Hematopoietic multipotent progenitor cell treated with erythropoietin and hydrocortisone succinate and interleukin-3 and kit ligand, for 17 days (in vitro differentiated cells): ENCODE data around the gene TRAK1.
"Not testable (repeated sequence)": the region's sequence is repeated elsewhere in the genome, so short reads cannot be mapped to it uniquely, and the experiment has no call there.

ENCODE experiments used
- DNase-seq: peaks from one replicate; pipeline ENCODE4 v3.0.0-alpha.2; 2015; ENCODE audit warnings: low spot score

The TRAK1 gene

DNA sequence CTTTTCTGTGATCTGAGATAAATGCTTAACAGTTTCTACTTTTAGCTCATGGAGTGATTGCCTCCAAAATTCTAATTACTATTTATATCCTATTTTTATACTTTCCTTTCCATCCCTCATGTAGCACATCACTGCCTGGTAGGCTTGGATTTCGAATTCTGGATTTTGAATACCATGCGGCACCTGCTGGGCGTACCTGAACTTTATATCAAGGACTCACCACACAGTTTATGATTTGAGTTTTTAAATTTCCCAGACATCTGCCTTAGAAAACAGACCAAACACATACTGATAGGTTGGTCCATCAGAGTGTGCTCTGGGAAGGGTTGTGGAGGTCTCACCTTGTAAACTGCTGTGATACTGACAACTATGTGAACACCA is 6.4 kb downstream of the TRAK1 start:
- no peak for DNase-seq

- no peak for DNase-seq
These were observed 7.0 kb downstream of the TRAK1 start for GRCh38 chr3:42098171-42098570.

DNA sequence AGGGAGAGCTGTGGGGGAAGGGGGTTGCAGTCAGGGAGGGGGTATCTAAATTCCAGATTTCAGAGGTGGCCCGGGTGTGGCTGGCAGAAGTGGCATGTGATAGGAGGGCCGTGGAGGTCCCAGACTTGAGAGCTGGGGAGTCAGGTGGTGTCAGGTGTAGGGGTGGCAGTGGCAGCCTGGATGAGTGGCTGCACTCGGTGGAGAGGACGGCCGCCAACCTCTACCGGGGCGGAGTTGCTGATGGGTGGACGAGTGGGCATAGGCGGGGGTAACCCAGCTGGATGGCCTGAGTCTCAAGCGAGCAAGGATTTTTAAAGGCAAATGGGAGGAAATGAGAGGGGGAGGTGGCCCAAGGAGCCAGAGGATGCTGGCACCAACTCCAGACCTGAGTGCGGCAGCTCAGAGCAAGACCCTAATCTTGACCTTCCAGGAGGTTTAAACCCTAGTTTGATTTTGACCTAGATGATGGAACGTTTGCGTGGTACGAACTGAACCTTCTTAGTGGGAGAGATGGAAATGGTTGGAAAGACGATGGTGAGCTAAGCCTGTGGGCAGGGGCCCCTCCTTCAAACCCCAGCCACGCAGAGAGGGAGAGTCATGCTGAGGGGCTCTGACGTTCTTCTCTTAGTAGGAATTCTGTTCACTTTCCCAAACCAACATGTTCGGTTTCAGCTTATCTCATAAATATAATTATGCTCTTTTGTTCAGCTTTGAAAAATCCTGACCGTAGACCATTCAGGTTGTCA is 8.0 kb downstream of the TRAK1 start:
- no peak for DNase-seq

DNA sequence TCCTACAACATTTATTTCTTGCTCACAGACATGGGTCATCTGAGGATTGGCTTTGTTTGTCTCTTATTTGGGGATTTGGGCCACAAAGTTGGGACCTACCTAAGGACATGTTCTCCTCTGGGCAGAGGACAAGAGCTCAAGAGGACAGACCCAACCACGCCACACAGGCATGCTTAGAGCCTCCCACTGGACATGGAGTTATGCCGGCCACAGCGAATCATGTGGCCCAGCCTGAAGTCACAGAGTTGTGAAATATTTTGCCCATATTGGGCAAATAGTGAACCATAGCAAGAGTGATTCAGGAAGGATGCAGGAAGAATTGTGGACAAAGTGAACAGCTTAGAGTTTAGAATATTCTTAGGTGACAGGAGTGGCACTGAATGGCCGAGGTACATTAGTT is 9.9 kb downstream of the TRAK1 start:
- no peak for DNase-seq

DNA sequence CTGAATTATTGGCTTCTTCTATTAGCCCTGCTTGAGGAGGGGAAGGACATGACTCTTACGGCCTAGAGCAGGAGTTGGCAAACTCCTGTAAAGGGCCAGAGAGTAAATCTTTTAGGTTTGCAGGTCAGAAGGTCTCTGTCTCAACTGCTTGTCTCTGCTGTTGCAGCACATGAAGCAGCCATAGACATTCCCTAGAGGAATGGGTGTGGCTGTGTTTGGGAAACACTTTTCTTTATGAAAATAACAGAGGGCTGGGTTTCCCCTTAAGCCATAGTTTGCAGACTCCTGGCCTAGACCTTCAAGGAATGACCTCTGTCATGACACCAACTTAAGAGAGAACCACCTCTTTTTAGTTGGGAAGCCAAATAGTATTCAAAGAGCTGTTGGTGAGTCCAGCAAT is 10.3 kb downstream of the TRAK1 start:
- DNase-seq, result no peak

- no peak for DNase-seq
These were observed 11.4 kb downstream of the TRAK1 start for GRCh38 chr3:42102571-42102970.

DNA sequence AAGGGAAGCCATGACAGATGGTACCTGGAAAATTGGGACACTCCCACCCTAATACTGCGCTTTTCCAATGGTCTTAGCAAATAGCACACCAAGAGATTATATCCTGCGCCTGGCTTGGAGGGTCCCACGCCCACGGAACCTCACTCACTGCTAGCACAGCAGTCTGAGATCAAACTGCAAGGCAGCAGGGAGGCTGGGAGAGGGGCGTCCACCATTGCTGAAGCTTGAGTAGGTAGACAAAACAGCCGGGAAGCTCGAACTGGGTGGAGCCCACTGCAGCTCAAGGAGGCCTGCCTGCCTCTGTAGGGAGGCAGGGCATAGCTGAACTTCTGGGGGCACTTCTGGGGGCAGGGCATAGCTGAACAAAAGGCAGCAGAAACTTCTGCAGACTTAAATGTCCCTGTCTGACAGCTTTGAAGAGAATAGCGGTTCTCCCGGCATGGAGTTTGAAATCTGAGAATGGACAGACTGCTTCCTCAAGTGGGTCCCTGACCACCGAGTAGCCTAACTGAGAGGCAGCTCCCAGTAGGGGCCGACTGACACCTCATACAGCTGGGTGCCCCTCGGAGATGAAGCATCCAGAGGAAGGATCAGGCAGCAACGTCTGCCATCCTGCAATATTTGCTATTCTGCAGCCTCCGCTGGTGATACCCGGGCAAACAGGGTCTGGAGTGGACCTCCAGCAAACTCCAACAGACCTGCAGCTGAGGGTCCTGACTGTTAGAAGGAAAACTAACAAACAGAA is 12.9 kb downstream of the TRAK1 start:
- not testable (repeated sequence) for DNase-seq

GRCh38 chr3:42105994-42106393 is 14.8 kb downstream of the TRAK1 start:
- not testable (repeated sequence) for DNase-seq

- no peak for DNase-seq
These were observed 15.5 kb downstream of the TRAK1 start for GRCh38 chr3:42106646-42107045.

GRCh38 chr3:42110631-42111030 is 19.5 kb downstream of the TRAK1 start:
- DNase-seq, result no peak

DNA sequence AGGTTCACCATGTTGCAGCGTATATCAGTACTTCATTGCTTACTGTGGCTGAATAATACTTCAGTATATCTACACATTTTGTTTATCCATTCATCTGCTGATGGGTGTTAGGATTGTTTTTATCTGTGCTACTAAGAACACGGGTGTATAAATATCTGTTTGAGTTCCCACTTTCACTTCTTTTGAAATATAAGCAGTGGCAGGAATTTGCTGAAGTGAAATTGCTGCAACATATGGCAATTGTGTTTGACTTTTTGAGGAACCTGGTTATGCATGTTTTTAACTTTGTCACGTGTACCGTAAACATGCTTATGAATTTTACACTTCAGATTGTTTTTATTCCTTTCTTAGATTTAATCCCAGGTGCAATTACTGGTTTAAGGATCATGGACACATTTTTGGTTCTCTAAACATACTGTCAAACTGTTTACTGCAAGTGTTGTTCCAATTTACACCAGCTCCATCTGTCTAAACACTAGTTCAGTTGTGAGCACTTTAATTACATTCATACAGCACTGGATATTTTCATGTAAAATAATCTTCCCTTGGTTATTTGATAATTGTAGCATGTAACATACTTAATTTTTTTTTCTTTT is 23.1 kb downstream of the TRAK1 start:
- no peak for DNase-seq

DNA sequence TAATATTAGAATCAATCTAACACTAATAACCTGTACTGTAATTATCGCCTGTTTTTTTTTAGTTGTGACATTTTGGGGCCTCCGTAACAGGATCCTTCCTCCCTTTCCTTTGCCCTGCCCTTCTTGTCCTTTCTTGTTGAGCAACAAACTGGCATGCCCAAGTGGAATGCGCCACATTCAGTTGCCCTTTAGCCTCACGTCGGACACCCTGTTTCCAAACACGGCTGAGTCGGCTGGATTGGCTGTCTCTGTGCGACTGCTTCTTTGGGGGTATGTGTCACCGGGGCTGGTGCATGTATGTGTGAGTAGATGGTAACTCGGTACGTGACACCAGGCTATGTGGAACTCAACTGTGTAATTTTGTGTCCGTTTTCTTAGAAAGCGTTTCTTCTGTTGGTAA is 24.1 kb downstream of the TRAK1 start:
- DNase-seq, result no peak

DNA sequence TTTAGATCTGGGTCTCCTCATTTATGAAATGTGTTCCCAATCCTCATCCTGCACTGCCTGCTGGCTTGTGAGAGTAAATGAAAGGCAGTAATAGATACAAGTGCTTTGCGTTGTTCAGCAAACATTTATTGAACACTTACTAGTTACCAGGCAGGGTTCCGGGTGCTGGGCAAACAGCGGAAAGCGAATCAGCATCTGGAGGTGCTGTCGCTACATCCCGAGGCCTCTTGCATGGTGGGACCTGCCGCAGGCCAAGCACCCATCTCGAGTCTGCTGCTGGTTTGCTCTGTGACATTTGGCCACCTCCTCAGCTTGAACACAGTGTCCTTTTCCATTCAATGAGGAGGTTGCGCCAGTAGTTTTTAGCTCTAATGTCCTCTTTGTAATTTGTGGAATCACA is 24.8 kb downstream of the TRAK1 start:
- no peak for DNase-seq

DNA sequence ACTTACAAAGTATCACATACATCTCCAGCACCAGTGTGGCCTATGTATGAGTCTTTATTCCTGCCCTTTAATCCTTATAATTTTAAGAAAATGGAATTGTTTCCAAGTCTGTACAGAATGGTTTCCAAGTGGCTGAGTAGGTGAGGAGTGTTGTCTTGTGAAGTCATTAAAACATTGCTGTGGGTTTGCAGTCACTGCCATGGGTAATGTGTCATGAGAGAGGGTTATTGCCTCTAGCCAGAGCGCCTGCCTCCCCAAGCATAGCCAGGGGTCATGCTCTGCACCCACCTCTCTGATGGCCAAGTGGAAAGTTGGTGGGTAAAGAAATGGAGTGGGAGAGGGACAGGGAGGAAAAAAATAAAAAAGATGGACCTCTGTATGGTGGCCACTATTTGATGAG is 25.3 kb downstream of the TRAK1 start:
- no peak for DNase-seq

DNA sequence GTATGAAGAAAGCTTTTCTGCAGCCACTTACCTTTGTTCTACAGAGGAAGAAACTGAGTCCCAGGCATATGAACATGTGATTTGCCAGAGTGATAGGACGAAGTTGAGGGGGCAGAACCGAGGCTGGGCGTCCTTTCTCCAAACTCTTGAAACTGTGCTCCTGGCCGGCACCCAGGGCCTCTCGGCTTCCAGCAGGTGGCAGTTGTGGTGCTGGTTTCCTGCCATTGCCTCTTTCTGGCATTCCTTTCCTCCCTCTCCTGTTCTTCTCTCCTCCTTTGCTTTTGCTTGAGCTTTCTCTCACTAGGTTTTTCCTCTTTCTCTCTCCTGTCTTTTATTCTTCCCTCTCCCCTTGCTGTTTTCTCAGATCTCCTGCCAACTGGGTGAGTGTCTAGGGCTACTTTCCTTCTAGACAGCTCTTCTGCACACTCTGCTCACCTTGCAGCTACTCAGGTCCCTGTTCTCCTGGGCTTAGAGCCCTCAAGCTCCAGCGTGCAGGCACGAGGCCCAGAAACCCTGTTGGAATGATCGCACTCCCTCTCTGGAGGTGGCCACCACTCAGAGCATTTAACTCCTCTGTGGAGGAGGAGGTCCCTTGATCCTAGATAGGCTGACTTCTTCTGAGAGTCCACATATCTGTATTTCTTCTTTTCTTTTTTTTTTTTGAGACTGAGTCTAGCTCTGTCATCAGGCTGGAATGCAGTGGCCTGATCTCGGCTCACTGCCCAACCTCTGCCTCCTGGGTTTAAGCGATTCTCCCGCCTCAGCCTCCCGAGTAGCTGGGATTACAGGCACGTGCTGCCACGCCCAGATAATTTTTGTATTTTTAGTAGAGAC is 26.2 kb downstream of the TRAK1 start:
- peak; percentile 56 for DNase-seq

GRCh38 chr3:42118762-42119361 is 27.7 kb downstream of the TRAK1 start:
- peak; percentile 74 for DNase-seq

GRCh38 chr3:42119561-42120355 is 28.6 kb downstream of the TRAK1 start:
- no peak for DNase-seq

DNA sequence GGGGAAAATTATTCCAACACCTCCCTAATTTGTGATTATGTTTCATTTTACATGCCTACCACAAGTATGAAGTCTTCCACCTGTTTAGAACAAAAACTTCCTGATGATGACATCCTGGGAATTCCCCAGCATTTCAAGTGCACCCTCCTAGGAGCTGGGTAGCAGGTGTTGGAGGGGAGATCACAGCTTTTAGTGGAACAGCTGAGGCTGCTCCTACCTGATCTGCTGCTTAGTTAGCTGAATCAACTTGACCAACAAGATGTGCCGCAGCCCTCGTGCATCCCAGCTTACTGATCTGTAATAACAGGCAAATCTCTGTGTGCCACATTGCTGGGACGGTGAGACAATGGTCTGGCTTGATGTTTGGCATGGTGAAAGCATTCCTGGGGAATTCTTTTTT is 29.7 kb downstream of the TRAK1 start:
- no peak for DNase-seq

DNA sequence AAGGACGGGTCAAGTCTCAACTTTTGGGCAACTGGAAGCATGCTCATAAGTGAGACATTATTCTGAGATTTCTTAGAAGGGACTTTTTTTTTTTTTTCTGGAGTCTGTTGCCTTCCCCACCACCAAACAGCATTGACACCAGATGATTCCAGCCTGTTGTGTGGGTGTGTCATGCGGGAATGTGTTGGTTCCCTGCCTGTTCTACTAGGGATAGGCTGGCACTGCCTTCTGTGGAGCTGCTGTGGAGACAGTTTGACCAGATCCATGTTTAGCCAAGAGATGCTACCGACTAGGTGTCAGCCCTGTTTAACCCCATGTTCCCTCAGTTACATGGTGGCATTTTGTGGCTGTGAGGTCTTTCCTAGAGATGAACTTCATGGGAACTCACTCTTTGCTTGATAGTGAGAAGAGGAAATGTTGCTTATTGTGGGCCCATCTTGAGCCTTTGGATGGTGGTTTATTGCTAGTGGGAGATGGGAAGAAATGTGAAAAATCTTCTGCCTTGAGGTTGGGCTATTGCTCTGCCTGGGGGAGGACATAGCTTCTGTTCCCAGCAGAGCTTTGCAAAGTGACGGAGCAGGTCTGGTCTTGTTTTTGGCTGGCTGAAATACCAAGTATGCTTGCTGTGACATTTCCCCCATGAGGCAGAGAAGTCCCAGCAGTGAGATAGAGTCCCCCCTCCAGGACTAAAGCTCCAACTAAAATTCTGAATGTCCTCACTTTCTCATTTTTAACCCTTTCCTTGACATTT is 31.3 kb downstream of the TRAK1 start:
- DNase-seq, result no peak

- DNase-seq, result no peak
These were observed 31.9 kb downstream of the TRAK1 start for GRCh38 chr3:42123012-42123581.
